HEK293 (cell line): ENCODE data around the gene APBB2.
A peak's percentile ranks its signal among the peaks of the same experiment; 100 is the strongest.

Source experiments
- CTCF ChIA-PET: fragments of 350-600 bp; formaldehyde crosslinking; extraction: SDS; loops from one replicate; lab custom pipeline; 2021; ENCODE audit warnings: antibody characterized with exemption; lab: Yijun Ruan, JAX
- POLR2A ChIA-PET: fragments of 300-600 bp; formaldehyde crosslinking; extraction: SDS; loops from one replicate; lab custom pipeline; 2020; ENCODE audit warnings: antibody characterized with exemption, inconsistent platforms; lab: Yijun Ruan, JAX
- H3K27ac ChIP-seq: fragments of 200-500 bp; sonication (Bioruptor generic); 2 replicates; pipeline ENCODE4 v1.5.1; 2014; ENCODE audit warnings: low read depth, low read length, control low read depth, inconsistent platforms; ENCODE audit errors: extremely low read depth
- H3K36me3 ChIP-seq, 2 experiments: fragments of 200-500 bp in 1 of 2; sonication (Bioruptor generic) in 1 of 2; 1 replicate in 1 of 2; 2 replicates in 1 of 2; pipeline ENCODE4 v1.5.1; 2014 to 2017; ENCODE audit warnings: inconsistent platforms in 2 of 2, low read length in 2 of 2; ENCODE audit not compliant: control insufficient read depth in 2 of 2, insufficient read depth in 1 of 2
- H3K4me1 ChIP-seq: fragments of 200-500 bp; sonication (Bioruptor generic); 2 replicates; pipeline ENCODE4 v1.5.1; 2014; ENCODE audit warnings: mild to moderate bottlenecking, low read length, inconsistent platforms; ENCODE audit not compliant: control insufficient read depth, insufficient read depth
- H3K4me3 ChIP-seq: 2 replicates; pipeline ENCODE4 v1.5.1; 2011; ENCODE audit warnings: low read depth, mild to moderate bottlenecking, control low read depth, low read length, moderate library complexity
- H3K9me3 ChIP-seq: fragments of 200-500 bp; sonication (Bioruptor generic); 2 replicates; pipeline ENCODE4 v1.5.1; 2014; ENCODE audit warnings: low read depth, low read length, inconsistent platforms; ENCODE audit not compliant: control insufficient read depth, insufficient read depth
- EGR2 ChIP-seq: fragments of 450-650 bp; formaldehyde crosslinking; IDR thresholded peaks from 2 replicates; pipeline ENCODE4 v1.5.1; 2016; ENCODE audit warnings: low read depth, missing biosample characterization, missing genetic modification characterization
- GLIS2 ChIP-seq: fragments of 450-650 bp; formaldehyde crosslinking; IDR thresholded peaks from 2 replicates; pipeline ENCODE4 v1.5.1; 2016; ENCODE audit warnings: missing biosample characterization, missing genetic modification characterization
- HOXD13 ChIP-seq: sonication (generic); formaldehyde crosslinking; IDR thresholded peaks from 2 replicates; pipeline ENCODE4 v1.8.0; 2022; ENCODE audit warnings: missing genetic modification reagents, borderline replicate concordance
- INSM2 ChIP-seq: fragments of 450-650 bp; formaldehyde crosslinking; IDR thresholded peaks from 2 replicates; pipeline ENCODE4 v1.5.1; 2016; ENCODE audit warnings: missing biosample characterization, missing genetic modification characterization
- SETDB1 ChIP-seq: IDR thresholded peaks from one replicate; pipeline ENCODE4 v1.6.1; 2017; ENCODE audit warnings: mild to moderate bottlenecking, low read length, moderate library complexity, mixed read lengths; ENCODE audit not compliant: insufficient read length
- SP2 ChIP-seq: fragments of 450-650 bp; formaldehyde crosslinking; IDR thresholded peaks from 2 replicates; pipeline ENCODE4 v1.5.1; 2016; ENCODE audit warnings: missing biosample characterization, missing genetic modification characterization
- ZBTB20 ChIP-seq: fragments of 450-650 bp; formaldehyde crosslinking; IDR thresholded peaks from 2 replicates; pipeline ENCODE4 v1.5.1; 2016; ENCODE audit warnings: missing biosample characterization, missing genetic modification characterization
- ZNF114 ChIP-seq: fragments of 450-650 bp; formaldehyde crosslinking; IDR thresholded peaks from 2 replicates; pipeline ENCODE4 v1.5.0; 2017; ENCODE audit warnings: missing biosample characterization, missing genetic modification characterization
- ZNF121 ChIP-seq: fragments of 450-650 bp; formaldehyde crosslinking; IDR thresholded peaks from 2 replicates; pipeline ENCODE4 v1.5.1; 2016; ENCODE audit warnings: missing biosample characterization, missing genetic modification characterization
- ZNF148 ChIP-seq: fragments of 450-650 bp; formaldehyde crosslinking; IDR thresholded peaks from 2 replicates; pipeline ENCODE4 v1.5.0; 2017; ENCODE audit warnings: missing biosample characterization, missing genetic modification characterization, borderline replicate concordance
- ZNF24 ChIP-seq: fragments of 450-650 bp; formaldehyde crosslinking; IDR thresholded peaks from 2 replicates; pipeline ENCODE4 v1.5.1; 2016; ENCODE audit warnings: missing biosample characterization, missing genetic modification characterization
- ZNF37A ChIP-seq: fragments of 450-650 bp; IDR thresholded peaks from 2 replicates; pipeline ENCODE4 v1.5.1; 2018; ENCODE audit warnings: missing biosample characterization, missing genetic modification characterization
- ZNF404 ChIP-seq: fragments of 450-650 bp; formaldehyde crosslinking; IDR thresholded peaks from 2 replicates; pipeline ENCODE4 v1.5.1; 2017; ENCODE audit warnings: missing biosample characterization, missing genetic modification characterization
- ZNF521 ChIP-seq: fragments of 450-650 bp; formaldehyde crosslinking; IDR thresholded peaks from 2 replicates; pipeline ENCODE4 v1.5.1; 2017; ENCODE audit warnings: missing biosample characterization, mild to moderate bottlenecking, missing genetic modification characterization
- ZNF549 ChIP-seq: fragments of 450-650 bp; IDR thresholded peaks from 2 replicates; pipeline ENCODE4 v1.5.1; 2018; ENCODE audit warnings: missing biosample characterization, missing genetic modification characterization, mild to moderate bottlenecking, inconsistent platforms, moderate library complexity
- ZNF555 ChIP-seq: fragments of 450-650 bp; formaldehyde crosslinking; conservative IDR thresholded peaks from 2 replicates; pipeline ENCODE4 v1.5.1; 2017; ENCODE audit warnings: missing biosample characterization, mild to moderate bottlenecking, missing genetic modification characterization, inconsistent platforms
- ZNF621 ChIP-seq: fragments of 450-650 bp; formaldehyde crosslinking; IDR thresholded peaks from 2 replicates; pipeline ENCODE4 v1.5.1; 2017; ENCODE audit warnings: missing biosample characterization, missing genetic modification characterization
- ZNF624 ChIP-seq: fragments of 450-650 bp; formaldehyde crosslinking; IDR thresholded peaks from 2 replicates; pipeline ENCODE4 v1.5.1; 2017; ENCODE audit warnings: missing biosample characterization, missing genetic modification characterization
- ZNF658 ChIP-seq: fragments of 450-650 bp; formaldehyde crosslinking; IDR thresholded peaks from 2 replicates; pipeline ENCODE4; 2016; ENCODE audit warnings: missing biosample characterization, missing genetic modification characterization
- ZNF677 ChIP-seq: fragments of 450-650 bp; IDR thresholded peaks from 2 replicates; pipeline ENCODE4 v1.5.0; 2018; ENCODE audit warnings: missing biosample characterization, mild to moderate bottlenecking, missing genetic modification characterization, moderate library complexity
- ZNF830 ChIP-seq: fragments of 450-650 bp; IDR thresholded peaks from 2 replicates; pipeline ENCODE4 v1.5.0; 2018; ENCODE audit warnings: missing biosample characterization, missing genetic modification characterization, low read depth, mild to moderate bottlenecking, moderate library complexity

The APBB2 gene

GRCh38 chr4:41039317-41039716 lies 175.0 kb downstream of the APBB2 start:
- no peak for TF ChIP-seq GLIS2
- 0 out of 2 replicates have a peak, but pooled peaks have one; percentile 13 for TF ChIP-seq ZNF121 (tag by site-specific recombination)
- H3K9me3 ChIP-seq, result no peaks in the 10 kb centered on the region
- H3K36me3 ChIP-seq, result no peaks in the 10 kb centered on the region
- H3K4me3 ChIP-seq, result no peak overlapping the region
- no peaks in the 10 kb centered on the region for H3K4me1 ChIP-seq
- H3K27ac ChIP-seq, result no peak overlapping the region
- CTCF ChIA-PET, result no interaction called here
- POLR2A ChIA-PET, result no interaction called here

- Histone ChIP-seq H3K4me1 (no peaks in the 10 kb centered on the region), H3K36me3 (no peaks in the 10 kb centered on the region), H3K27ac (no peak overlapping the region), H3K9me3 (no peaks in the 10 kb centered on the region), H3K4me3 (no peak overlapping the region)
- ChIA-PET CTCF (interaction anchor here (0.5 to 1.0 kb wide), 2 partner anchors 9 to 166 kb away, joined by 3 read pairs; no protein-coding TSS in a partner anchor), POLR2A (no interaction called here)
- TF ChIP-seq ZNF114 (tag by site-specific recombination), result no peak
- no peak for TF ChIP-seq ZNF37A (tag by site-specific recombination)
- no peak for TF ChIP-seq INSM2 (tag by site-specific recombination)
- TF ChIP-seq ZNF624 (tag by site-specific recombination), result no peak
- no peak for TF ChIP-seq ZNF677 (tag by site-specific recombination)
These were observed 176.0 kb downstream of the APBB2 start for GRCh38 chr4:41038304-41038703.

- CTCF ChIA-PET, result interaction anchor here (0.7 kb wide), 1 partner anchor 13 kb away, joined by 3 read pairs; no protein-coding TSS in a partner anchor
- Histone ChIP-seq H3K36me3 (no peaks in the 10 kb centered on the region), H3K4me3 (no peak overlapping the region), H3K27ac (peak overlapping the region; percentile 66), H3K9me3 (no peaks in the 10 kb centered on the region), H3K4me1 (peaks cover 4% of the 10 kb centered on the region; the same call in 1 of the 2 replicates)
- POLR2A ChIA-PET, result no interaction called here
- TF ChIP-seq ZNF830, result no peak
- TF ChIP-seq ZNF658 (tag by site-specific recombination), result no peak
- TF ChIP-seq ZNF148 (tag by site-specific recombination), result no peak
- TF ChIP-seq EGR2, result no peak
- no peak for TF ChIP-seq SETDB1
- no peak for TF ChIP-seq ZNF555
- TF ChIP-seq ZNF24, result no peak
- no peak for TF ChIP-seq ZBTB20
- no peak for TF ChIP-seq ZNF621
- no peak for TF ChIP-seq HOXD13 (CRISPR knock-in tag)
- TF ChIP-seq SP2, result no peak
- no peak for TF ChIP-seq ZNF404 (tag by site-specific recombination)
- TF ChIP-seq ZNF521 (tag by site-specific recombination), result no peak
- no peak for TF ChIP-seq ZNF549 (tag by site-specific recombination)
These were observed 185.2 kb downstream of the APBB2 start for GRCh38 chr4:41029098-41029497.
